Uterus (tissue), 2 donors: ENCODE measurements around the gene CEP104.

Experiments used
- CTCF ChIP-seq, 4 experiments: fragments of 200-600 bp in 2 of 4; fragments of 450-650 bp in 2 of 4; sonication (generic) in 2 of 4; IDR thresholded peaks; one replicate each; pipeline ENCODE4 v1.5.1; 2016 to 2019; ENCODE audit warnings: antibody characterized with exemption in 4 of 4, mild to moderate bottlenecking in 2 of 4, moderate library complexity in 1 of 4
- POLR2A ChIP-seq, 2 donors: fragments of 450-650 bp; IDR thresholded peaks; one replicate each; pipeline ENCODE4 v1.6.1; 2016; ENCODE audit warnings: antibody characterized with exemption in 2 of 2, mild to moderate bottlenecking in 1 of 2, moderate library complexity in 1 of 2

GRCh38 chr1:3762873-3763228, 94.2 kb downstream of the CEP104 start:
- TF ChIP-seq CTCF (IDR thresholded peaks at IDR 0.05) (no peak), POLR2A (IDR thresholded peaks at IDR 0.05) (no peak)
